Stimulated activated effector memory CD8-positive, alpha-beta T cell treated with anti-CD3 and anti-CD28 coated beads, Interleukin-12 subunit alpha, Interleukin-12 subunit beta, amount 100 ng/mL, for 72 hours (primary cell): ENCODE measurements around the gene PPAN.

Experiments
- ATAC-seq: fragments of 150-1000 bp; cut with Tn5 transposase; 2 replicates; pipeline ENCODE4 v1.10.0; 2021
- DNase-seq, 2 donors: peaks; one replicate each; pipeline ENCODE4 v3.0.0; 2021 to 2022; ENCODE audit warnings: low spot score in 2 of 2
- H3K27ac Mint-ChIP-seq: one replicate; pipeline ENCODE4 v1.8.0; 2022; ENCODE audit warnings: mild to moderate bottlenecking, mixed read lengths
- H3K36me3 Mint-ChIP-seq: one replicate; pipeline ENCODE4 v1.8.0; 2022; ENCODE audit warnings: mild to moderate bottlenecking, mixed read lengths
- H3K4me1 Mint-ChIP-seq: one replicate; pipeline ENCODE4 v1.8.0; 2022; ENCODE audit warnings: mixed read lengths
- H3K4me3 Mint-ChIP-seq: one replicate; pipeline ENCODE4 v1.8.0; 2022; ENCODE audit warnings: mild to moderate bottlenecking, mixed read lengths
- H3K9me3 Mint-ChIP-seq: one replicate; pipeline ENCODE4 v1.8.0; 2022; ENCODE audit warnings: mixed read lengths

Gene PPAN

DNA sequence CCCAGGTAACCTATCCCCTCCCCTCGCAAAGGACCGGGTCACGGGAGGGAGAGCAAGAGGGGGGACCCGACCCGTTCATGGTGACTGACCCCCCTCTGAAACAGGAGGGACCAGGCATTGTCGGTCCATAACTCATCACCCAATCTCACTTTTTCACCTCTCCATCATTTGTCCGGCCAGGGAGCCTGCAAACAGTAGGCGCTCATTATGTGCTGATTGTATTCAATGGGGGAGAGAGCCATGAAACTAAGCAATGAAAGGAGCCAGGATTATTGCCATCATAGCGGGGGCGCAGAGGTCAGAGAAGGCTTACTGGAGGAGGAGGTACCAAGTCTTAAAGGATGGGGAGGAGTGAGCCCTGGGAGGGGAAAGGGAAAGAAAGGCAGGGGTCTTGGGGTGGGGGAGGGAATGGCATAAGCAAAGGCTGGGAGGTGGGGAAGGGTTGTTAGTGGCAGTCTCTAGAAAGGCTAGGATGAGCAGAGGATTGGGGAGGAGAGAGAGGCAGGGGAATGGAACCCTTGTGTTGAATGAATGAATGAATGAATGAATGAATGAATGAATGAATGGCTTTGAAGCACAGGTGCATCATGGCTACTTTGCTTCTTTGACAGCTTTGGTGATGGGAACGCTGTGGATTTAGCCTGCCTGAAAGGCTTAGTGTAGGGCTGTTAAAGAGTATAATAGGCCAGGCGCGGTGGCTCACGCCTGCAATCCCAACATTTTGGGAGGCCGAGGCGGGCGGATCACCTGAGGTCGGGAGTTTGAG, 18.7 kb upstream of the PPAN start:
- no peaks in the 10 kb centered on the region for H3K9me3 Mint-ChIP-seq
- no peak for DNase-seq
- H3K27ac Mint-ChIP-seq: peak overlapping the region; percentile 85
- H3K36me3 Mint-ChIP-seq: peaks cover 57% of the 10 kb centered on the region
- H3K4me1 Mint-ChIP-seq: peaks cover 27% of the 10 kb centered on the region
- ATAC-seq: no peak
- peak overlapping the region; percentile 80 for H3K4me3 Mint-ChIP-seq

- ATAC-seq (no peak), DNase-seq (no peak)
- Mint-ChIP-seq H3K27ac (peak overlapping the region; percentile 79), H3K4me3 (no peak overlapping the region), H3K4me1 (peaks cover 33% of the 10 kb centered on the region), H3K36me3 (peaks cover 73% of the 10 kb centered on the region), H3K9me3 (no peaks in the 10 kb centered on the region)
Observed at GRCh38 chr19:10088949-10089554, 17.1 kb upstream of the PPAN start.

DNA sequence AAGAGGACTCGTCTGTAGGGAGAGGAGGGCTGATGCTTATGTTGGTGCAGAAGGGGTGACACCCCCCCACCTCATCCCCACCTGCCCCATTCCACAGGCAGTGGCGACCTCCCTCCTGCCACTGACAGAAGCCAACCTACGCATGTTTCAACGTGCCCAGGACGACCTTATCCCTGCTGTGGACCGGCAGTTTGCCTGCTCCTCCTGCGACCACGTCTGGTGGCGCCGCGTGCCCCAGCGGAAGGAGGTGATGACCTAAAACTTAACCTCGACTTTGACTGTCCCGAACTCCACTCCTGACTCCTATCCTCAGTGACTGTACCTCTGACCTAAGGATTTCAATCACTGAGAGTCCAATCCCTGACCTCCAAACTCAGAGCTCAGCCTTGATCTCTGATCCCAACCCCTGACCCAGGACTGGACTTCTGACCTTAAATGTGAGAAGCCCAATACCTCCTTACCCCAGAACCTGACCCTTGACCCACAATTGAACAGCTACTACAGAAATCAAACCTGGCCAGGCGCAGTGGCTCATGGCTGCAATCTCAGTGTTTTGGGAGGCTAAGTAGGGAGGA, 16.3 kb upstream of the PPAN start:
- Mint-ChIP-seq H3K9me3 (no peaks in the 10 kb centered on the region), H3K4me3 (no peak overlapping the region), H3K4me1 (peaks cover 33% of the 10 kb centered on the region), H3K36me3 (peaks cover 79% of the 10 kb centered on the region), H3K27ac (peak overlapping the region; percentile 79)
- ATAC-seq (no peak), DNase-seq (no peak)

- peaks cover 85% of the 10 kb centered on the region for H3K36me3 Mint-ChIP-seq
- ATAC-seq (no peak), DNase-seq (no peak)
- H3K4me3 Mint-ChIP-seq: no peak overlapping the region
- peak overlapping the region; percentile 80 for H3K27ac Mint-ChIP-seq
- H3K9me3 Mint-ChIP-seq: no peaks in the 10 kb centered on the region
- peaks cover 33% of the 10 kb centered on the region for H3K4me1 Mint-ChIP-seq
Observed at GRCh38 chr19:10091370-10091687, 14.8 kb upstream of the PPAN start.

DNA sequence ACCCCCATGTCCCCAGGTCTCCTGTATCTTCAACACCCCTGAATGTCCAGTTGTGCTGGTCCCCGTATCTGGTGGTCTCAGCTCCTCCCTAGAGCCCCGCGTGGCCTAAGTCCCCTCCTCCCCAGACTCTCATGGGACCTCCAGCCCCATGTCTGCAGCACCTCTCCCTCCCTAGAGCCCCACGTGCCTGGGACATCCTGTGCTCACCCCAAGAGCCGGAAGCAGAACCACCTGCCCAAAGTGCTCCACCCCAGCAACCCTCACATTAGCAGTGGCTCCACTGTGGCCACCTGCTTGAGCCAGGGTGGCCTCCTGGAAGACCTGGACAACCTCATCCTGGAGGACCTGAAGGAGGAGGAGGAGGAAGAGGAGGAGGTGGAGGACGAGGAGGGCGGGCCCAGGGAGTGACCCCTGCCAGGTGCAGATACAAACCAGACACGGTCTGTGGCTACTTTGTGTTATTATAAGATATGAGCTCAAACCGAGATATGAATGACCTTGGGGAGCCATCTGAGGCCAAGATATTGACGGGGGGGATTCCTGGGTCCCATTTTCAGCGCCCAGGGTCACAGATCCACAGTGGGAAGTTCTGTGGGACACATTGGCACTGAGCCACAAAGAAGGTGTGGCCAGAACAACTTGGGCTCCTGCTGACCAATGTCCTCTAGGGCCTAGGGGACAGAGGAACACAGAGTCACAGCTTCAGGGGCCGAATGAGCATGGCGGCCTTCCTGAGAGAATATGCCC, 14.1 kb upstream of the PPAN start:
- DNase-seq (no peak), ATAC-seq (no peak)
- Mint-ChIP-seq H3K27ac (peak overlapping the region; percentile 80), H3K4me1 (peaks cover 31% of the 10 kb centered on the region), H3K36me3 (peaks cover 87% of the 10 kb centered on the region), H3K9me3 (no peaks in the 10 kb centered on the region), H3K4me3 (no peak overlapping the region)

DNA sequence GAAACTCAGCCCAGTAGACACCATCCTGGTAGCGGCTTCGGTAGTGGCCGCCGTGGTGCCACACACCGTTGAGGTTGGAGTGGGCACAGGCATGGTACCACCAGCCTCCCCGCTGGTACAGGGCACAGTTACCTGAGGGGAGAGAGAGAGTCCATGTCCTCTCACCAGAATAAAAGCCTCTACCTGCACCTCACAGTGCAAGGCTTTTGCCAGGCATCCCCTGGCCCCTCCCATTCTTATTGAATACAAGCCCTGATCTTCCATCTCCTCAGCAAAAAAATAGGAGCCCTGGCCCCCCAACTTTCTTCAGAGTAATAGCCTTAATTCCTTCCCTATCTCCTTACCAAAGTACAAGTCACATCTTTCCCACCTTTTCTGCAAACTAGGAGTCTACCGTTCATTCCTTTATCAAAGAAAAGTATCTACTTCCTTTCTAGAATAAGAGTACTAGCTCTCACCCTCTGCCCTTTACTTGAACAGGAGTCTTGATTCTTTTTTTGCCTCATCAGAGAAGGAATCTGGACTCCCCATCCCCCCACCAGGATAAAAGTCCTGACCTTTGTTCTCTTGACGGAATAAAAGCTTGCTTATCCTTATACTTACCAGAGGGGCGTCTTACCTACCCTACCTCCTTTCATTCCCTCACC, 13.4 kb upstream of the PPAN start:
- Mint-ChIP-seq H3K4me1 (peaks cover 25% of the 10 kb centered on the region), H3K4me3 (no peak overlapping the region), H3K27ac (no peak overlapping the region), H3K36me3 (peaks cover 80% of the 10 kb centered on the region), H3K9me3 (no peaks in the 10 kb centered on the region)
- ATAC-seq (no peak), DNase-seq (no peak)

- peak overlapping the region; percentile 26 for H3K27ac Mint-ChIP-seq
- peaks cover 76% of the 10 kb centered on the region for H3K36me3 Mint-ChIP-seq
- H3K4me1 Mint-ChIP-seq: peaks cover 25% of the 10 kb centered on the region
- DNase-seq: peak in 1 of 2 donors; percentile 51
- H3K9me3 Mint-ChIP-seq: no peaks in the 10 kb centered on the region
- ATAC-seq: no peak
- H3K4me3 Mint-ChIP-seq: no peak overlapping the region
Observed at GRCh38 chr19:10093295-10094186, 12.6 kb upstream of the PPAN start.

DNA sequence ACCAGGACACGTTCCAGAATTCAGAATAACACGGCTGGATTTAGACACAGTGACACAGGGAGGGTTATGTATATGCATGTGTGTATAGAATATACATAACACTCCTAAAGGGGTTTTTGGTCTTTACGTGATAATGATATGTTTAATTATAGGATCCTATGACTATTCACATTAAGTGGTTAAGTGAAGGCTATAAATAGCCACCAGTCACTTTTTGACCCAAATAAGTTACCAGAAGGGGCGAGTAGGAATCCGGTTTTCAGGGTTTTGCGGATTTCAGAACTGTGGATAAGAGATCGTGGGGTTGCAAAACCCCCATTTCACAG, 10.6 kb upstream of the PPAN start:
- Mint-ChIP-seq H3K27ac (peak overlapping the region; percentile 60), H3K4me1 (peaks cover 31% of the 10 kb centered on the region), H3K9me3 (no peaks in the 10 kb centered on the region), H3K36me3 (peaks cover 60% of the 10 kb centered on the region), H3K4me3 (peak overlapping the region; percentile 56)
- ATAC-seq (peak; percentile 2), DNase-seq (no peak)

- ATAC-seq (peak; percentile 93), DNase-seq (peak; percentile 93 to 95)
- peaks cover 55% of the 10 kb centered on the region for H3K36me3 Mint-ChIP-seq
- H3K4me3 Mint-ChIP-seq: peak overlapping the region; percentile 56
- H3K9me3 Mint-ChIP-seq: no peaks in the 10 kb centered on the region
- peak overlapping the region; percentile 60 for H3K27ac Mint-ChIP-seq
- H3K4me1 Mint-ChIP-seq: peaks cover 34% of the 10 kb centered on the region
Observed at GRCh38 chr19:10095948-10096614, 10.1 kb upstream of the PPAN start.

GRCh38 chr19:10096615-10096963, 9.6 kb upstream of the PPAN start:
- Mint-ChIP-seq H3K9me3 (no peaks in the 10 kb centered on the region), H3K36me3 (peaks cover 51% of the 10 kb centered on the region), H3K4me1 (peaks cover 31% of the 10 kb centered on the region), H3K4me3 (peak overlapping the region; percentile 56), H3K27ac (peak overlapping the region; percentile 52)
- no peak for ATAC-seq
- no peak for DNase-seq

DNA sequence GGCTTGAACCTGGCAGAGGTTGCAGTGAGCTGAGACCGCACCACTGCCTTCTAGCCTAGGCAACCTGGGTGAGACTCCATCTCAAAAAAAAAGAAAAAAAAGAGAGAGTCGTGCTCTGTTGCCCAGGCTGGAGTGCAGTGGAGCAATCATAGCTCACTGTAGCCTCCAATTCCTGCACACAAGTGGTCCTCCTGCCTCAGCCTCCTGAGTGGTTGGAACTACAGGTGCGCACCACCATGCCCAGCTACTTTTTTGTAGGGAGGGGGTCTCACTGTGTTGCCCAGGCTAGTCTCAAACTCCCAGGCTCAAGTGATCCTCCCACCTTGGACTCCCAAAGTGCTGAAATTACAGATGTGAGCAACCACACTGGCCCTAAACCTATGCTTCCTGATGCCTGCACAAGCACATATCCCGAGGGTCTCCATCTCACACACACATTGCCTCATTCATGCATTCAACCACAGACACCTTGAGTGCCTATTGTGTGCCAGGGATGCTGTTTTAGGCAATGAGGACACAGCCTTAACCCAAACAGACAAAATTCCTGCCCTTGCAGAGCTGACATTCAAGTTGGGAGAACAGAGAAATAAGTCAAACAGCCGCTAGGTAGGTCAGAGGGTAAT, 5.9 kb upstream of the PPAN start:
- Mint-ChIP-seq H3K36me3 (peaks cover 44% of the 10 kb centered on the region), H3K27ac (peak overlapping the region; percentile 66), H3K4me3 (peak overlapping the region; percentile 83), H3K9me3 (no peaks in the 10 kb centered on the region), H3K4me1 (peaks cover 46% of the 10 kb centered on the region)
- DNase-seq: no peak
- ATAC-seq: no peak

- Mint-ChIP-seq H3K4me3 (peak overlapping the region; percentile 83), H3K36me3 (peaks cover 58% of the 10 kb centered on the region), H3K4me1 (peaks cover 63% of the 10 kb centered on the region), H3K27ac (peak overlapping the region; percentile 99), H3K9me3 (no peaks in the 10 kb centered on the region)
- ATAC-seq: no peak
- DNase-seq: no peak
Observed at GRCh38 chr19:10102787-10103236, 3.4 kb upstream of the PPAN start.

- H3K4me3 Mint-ChIP-seq: peak overlapping the region; percentile 91
- H3K4me1 Mint-ChIP-seq: peaks cover 61% of the 10 kb centered on the region
- ATAC-seq: no peak
- H3K36me3 Mint-ChIP-seq: peaks cover 63% of the 10 kb centered on the region
- DNase-seq: no peak
- H3K27ac Mint-ChIP-seq: peak overlapping the region; percentile 95
- no peaks in the 10 kb centered on the region for H3K9me3 Mint-ChIP-seq
Observed at GRCh38 chr19:10104130-10104513, 2.0 kb upstream of the PPAN start.
